Stimulated activated CD4-positive, alpha-beta T cell treated with anti-CD3 and anti-CD28 coated beads, Interleukin-4, amount 100 ng/mL, for 4 hours (primary cell): ENCODE measurements around the gene SUSD4.
"Not testable (repeated sequence)": the region's sequence is repeated elsewhere in the genome, so short reads cannot be mapped to it uniquely, and the experiment has no call there.

Experiments
- DNase-seq, 2 experiments: peaks; one replicate each; pipeline ENCODE4 v3.0.0-alpha.2; 2020

SUSD4 gene

DNA sequence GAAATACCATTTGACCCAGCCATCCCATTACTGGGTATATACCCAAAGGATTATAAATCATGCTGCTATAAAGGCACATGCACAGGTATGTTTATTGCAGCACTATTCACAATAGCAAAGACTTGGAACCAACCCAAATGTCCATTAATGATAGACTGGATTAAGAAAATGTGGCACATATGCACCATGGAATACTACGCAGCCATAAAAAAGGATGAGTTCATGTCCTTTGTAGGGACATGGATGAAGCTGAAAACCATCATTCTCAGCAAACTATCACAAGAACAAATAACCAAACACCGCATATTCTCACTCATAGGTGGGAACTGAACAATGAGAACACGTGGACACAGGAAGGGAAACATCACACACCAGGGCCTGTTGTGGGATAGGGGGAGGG, 80.3 kb downstream of the SUSD4 start:
- not testable (repeated sequence) for DNase-seq

- not testable (repeated sequence) for DNase-seq
Observed at GRCh38 chr1:223278311-223278710, 85.7 kb downstream of the SUSD4 start.

DNA sequence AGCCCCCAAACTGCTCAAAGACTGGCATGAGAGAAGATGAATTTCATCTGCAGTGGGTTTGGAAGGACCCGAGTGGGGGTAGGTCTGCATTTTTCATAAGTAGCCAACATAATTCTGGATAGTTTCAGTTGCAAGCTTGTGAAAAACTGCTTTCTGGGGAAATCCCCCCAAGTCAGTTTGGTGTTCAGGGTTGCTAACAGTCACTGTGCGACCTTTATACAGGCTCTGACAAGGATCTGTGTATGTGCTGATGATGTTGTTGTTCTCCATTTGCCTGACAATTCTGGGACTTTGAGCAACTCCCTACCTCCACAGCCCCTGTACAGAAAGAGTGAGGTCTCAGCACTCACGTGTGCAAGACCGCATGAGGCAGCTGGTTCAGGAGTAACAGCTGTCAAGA, 87.9 kb downstream of the SUSD4 start:
- DNase-seq: no peak

- DNase-seq: no peak
Observed at GRCh38 chr1:223273511-223273910, 90.5 kb downstream of the SUSD4 start.

GRCh38 chr1:223271085-223271781, 92.7 kb downstream of the SUSD4 start:
- no peak for DNase-seq

DNA sequence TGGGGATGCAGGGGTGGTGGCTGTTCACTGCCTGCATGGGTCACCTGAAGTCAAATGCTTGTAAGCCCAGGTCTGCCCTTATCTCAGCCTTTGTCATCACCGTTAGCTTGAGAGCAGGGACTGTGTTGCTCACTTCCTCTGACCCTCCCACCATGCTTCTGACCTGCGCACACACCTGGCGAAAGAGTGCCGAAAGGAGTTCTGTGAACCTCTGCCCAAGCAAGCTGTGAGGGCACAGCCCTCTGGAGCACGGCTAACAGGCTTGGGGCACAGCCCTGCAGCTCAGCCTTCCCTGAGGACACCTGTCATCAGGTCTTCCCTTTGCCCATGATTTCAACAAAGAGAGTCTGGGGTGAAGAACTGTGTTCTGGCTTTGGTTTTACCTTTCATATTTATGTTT, 93.8 kb downstream of the SUSD4 start:
- no peak for DNase-seq

- DNase-seq: no peak
Observed at GRCh38 chr1:223269006-223269405, 95.0 kb downstream of the SUSD4 start.

DNA sequence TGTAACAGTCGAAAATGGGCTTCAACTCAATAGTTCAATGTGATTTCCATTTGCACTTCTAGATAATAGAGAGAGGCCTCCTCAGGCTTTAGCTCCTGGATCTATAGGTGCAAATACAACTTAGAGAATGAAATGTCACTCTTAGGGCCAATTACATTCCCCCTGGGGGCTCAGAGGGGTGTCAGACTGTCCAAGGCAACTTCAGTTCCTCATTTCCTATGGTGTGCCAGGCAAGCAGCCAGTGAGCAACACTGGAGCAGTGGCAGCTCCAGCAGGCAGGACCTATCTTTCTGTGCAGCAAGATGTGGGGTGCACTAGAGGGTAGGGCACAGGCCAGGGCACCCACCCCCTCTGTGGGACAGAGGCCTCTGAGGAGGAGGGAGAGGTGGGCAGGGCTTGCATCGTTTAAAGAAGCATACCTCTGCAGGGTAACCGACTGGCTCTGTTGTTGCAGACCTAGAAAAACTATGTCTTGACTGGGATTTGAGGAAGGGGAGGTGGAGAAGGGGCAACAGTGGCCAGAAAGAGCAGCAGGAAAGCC, 97.3 kb downstream of the SUSD4 start:
- DNase-seq: no peak

- no peak for DNase-seq
Observed at GRCh38 chr1:223264983-223265908, 98.7 kb downstream of the SUSD4 start.

DNA sequence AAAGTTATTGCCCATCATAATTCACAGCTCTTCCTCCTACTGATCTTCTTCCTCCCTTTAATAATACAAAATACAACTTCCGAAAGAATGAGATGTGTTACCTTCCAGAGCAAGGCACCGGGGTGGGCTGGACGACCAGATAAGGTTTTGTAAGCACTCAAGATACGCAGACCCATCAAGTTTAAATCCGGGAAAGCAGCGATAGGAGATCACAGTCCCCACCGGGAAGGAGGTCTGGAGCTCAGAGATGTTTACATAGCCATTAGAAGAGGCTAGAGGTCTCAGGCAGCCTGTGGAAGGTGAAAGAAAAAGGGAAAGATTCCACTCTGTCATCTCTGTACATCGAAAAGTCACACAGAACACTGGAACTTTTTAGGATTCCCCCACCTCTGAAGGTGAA, 99.4 kb downstream of the SUSD4 start:
- no peak for DNase-seq

GRCh38 chr1:223261914-223262313, 102.1 kb downstream of the SUSD4 start:
- DNase-seq: no peak

DNA sequence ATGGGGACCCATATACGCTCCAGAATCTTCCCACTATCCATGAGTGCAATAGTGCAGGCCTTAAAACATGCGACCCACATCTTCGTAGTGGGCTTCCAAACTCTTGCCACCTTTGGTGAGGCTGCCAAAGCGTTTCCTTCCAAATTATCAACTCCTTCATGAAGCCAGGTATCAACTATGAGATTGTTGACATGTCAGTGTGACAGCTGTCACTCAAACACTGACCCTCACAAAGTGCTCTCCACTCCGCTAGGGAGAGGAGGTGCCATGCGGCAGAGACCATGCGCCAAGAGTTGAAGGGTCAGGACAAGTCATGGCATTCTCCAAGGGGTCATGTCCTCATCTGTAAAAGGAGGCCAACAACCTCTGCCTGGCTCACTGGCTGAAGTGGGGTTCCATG, 103.3 kb downstream of the SUSD4 start:
- no peak for DNase-seq

DNA sequence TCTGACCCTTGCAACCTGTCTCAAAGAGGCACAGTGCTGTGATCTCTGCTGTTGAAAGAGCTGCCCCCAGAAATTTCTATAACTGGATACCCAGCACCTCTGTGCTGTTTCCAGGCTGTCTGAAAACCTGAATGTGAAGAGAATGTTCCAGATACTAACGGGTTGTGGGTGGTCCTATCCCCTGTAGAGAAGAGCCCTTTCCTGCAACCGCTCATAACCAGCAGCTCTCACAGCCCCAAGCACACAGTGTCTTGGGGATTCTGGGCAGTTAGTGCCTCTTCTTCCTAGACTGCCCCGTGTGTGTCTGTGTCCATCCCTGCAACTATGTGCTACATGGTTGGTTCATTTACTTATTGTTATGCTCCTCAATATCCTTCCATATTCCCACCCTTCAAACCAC, 104.5 kb downstream of the SUSD4 start:
- DNase-seq: no peak

GRCh38 chr1:223258751-223259198, 105.2 kb downstream of the SUSD4 start:
- no peak for DNase-seq

DNA sequence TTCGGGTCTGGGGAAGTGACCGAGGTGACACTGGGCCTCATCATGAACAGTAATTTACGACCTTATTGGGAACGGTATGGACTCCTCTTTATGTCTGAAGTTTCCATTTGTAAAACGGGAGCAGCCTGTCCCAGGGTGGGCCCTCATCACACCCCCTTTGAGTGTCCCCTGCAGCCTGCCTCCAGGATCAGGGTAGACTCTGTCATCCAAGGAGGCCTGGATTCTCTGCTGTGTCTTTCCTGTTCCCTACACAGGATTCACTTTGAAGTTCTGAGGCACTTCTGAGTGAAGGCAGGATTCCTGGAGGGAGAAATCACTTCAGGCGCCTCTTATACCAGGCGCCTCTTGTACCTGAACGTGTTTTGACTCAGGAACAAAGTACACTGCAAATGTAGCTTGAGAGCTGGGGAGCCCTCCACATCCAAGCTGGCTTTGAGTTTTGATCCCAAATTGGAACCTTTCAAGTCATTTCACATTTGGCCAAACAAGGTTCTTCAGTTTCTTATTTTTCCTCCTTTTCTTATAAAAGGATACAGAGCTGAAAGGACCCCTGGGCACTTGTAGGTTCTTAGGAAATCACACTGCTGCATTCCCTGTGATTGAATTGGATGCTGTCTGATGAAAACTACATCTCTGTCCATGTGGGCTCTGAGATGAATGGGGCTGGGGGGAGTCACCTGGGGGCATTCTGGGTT, 106.0 kb downstream of the SUSD4 start:
- DNase-seq: no peak

- DNase-seq: no peak
Observed at GRCh38 chr1:223256034-223256433, 107.9 kb downstream of the SUSD4 start.

DNA sequence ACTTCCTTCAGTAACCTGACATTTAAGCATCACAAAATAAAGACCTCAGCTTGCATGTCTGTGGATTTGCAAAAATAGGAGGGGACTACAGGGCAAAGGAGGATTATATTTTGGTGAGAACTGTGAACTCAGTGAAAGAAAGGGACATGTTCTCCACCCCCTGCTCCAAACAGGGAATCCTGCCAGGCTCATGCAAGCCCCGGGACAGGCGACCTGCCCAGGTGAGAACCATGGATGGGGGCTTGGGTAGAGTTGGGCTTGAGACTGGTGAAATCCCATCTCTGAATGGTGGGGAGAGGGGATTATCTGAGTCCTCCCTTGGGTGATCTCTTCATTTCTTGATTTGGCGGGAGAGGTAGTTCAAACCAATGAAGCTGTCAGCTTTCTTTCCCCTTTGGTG, 110.1 kb downstream of the SUSD4 start:
- DNase-seq: no peak

DNA sequence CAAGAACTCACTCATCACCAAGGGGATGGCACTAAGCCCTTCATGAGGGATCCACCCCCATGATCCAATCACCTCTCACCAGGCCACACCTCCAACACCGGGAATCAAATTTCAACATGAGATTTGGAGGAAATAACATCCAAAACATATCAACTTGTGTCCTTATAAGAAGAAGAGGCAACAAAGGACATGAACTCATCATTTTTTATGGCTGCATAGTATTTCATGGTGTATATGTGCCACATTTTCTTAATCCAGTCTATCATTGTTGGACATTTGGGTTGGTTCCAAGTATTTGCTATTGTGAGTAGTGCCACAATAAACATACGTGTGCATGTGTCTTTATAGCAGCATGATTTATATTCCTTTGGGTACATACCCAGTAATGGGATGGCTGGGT, 112.6 kb downstream of the SUSD4 start:
- not testable (repeated sequence) for DNase-seq

- DNase-seq: no peak
Observed at GRCh38 chr1:223250632-223251015, 113.4 kb downstream of the SUSD4 start.

DNA sequence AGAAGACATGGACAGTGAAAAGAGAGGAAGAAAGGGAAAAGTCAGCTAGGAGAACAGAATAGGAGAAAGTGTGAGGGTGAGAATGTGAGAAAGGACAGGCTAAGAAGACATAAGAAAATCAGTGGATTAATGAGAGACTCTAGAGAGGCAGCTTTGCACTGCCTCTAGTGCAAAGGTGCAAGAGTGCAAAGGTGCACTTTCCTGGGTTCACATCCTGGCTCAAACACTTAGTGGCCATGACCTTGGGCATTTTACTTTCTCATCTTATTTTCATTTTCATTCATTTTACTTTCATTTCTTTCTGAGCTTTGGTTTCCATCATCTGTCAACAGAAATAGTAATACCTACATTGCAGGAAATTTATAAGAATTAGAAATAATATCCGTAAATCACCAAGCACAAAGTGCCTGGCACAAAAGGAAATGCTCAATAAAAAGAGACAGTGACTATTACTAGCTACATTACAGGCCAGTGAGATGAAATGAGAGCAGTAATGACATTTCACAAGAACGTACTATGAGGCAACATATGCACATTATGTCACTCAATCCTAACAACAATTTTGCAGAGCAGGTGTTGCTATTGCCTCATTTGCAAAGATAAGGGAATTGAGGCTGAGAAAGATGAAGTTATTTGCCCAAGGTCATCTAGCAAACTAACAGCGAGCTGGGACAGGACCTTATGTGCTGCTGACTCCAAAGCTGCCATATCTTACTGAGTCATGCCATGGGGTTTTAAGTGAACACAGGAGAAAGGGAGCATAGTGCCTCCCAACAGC, 113.9 kb downstream of the SUSD4 start:
- no peak for DNase-seq

DNA sequence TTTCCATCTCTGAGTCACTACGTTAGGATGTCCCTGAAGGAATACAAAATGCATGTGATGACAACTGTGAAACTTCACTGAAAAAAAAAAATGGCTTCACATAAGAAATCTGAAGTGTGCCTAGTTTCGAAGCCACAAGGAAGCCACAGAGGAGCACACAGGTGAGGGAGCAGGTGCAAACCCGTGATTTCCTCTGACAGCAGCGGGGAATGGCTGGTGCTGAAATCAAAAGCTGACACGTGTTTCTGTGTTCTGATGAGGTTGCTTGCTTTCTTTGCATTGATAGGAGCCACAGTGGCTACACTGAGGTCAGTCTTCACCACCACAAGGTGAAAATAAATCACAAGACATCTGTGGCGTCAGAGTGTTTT, 115.2 kb downstream of the SUSD4 start:
- DNase-seq: peak in 1 of 2 experiments; percentile 16

- DNase-seq: no peak
Observed at GRCh38 chr1:223248001-223248769, 115.8 kb downstream of the SUSD4 start.
